NCI-H146 (cell line): Measurements from ENCODE around the gene BRD1.
"Not testable (repeated sequence)": the region's sequence is repeated elsewhere in the genome, so short reads cannot be mapped to it uniquely, and the experiment has no call there.

Source experiments
- DNase-seq: peaks from one replicate; lab custom pipeline; 2025; lab: John Stamatoyannopoulos, UW

BRD1 gene

DNA sequence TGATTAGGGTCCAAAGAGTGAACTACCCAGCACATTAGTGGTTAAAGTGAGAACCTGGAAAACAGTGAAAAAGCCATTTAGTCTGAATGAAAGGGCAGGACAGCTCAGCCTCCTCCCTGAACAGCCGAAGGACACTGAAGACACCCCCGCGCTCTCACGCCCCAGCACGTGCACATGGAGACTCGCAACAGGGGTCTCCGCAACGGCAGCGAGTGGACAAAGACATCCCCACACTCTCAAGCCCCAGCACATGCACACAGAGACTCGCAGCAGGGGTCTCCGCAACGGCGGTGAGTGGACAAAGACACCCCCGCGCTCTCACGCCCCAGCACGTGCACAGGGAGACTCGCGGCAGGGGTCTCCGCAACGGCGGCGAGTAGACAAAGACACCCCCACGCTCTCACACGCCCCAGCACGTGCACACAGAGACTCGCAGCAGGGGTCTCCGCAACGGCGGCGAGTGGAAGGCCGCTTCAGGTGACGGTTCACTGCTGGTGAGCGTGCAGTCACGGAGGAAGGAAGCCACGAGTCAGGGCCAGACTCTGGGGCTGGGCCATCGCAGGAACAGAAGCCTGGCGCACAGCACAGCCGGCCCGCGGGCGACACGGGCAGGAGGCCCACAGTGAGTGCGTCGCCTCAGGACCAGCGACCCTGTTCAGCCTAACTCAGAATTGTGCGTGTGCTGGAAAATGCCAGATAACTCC is 43.6 kb downstream of the BRD1 start:
- no peak for DNase-seq

DNA sequence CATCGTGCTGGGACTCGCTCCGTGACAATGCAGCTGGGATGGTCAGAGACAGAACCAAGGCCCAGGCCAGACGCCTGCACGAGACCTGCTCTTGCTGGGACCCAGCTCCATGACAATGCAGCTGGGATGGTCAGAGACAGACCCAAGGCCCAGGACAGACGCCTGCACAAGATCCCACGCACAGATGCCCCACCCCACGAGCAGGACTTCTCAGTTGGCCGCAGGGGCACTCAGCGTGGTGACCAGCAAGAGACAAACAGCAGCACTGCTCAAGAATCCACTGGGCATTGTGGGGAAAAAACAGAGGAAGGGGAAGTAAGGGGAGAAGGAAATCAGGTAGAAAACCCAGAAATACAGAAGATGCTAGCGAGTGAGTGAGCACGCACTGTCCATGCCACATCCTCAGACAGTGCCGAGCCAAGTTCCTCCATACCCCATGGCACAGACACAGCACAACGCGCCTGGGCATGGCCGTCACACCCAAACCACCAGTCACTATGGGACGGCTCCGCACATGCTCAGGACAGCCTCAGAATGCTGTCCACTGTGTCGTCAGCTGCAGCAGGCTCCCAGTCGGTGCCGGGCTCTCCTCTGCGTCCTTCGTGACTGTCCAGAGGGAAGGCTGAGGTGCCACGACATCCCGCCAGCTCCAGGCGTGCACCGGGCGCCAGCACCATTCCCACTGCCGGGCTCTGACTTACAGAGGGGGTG is 44.5 kb downstream of the BRD1 start:
- no peak for DNase-seq

- not testable (repeated sequence) for DNase-seq
Measured at GRCh38 chr22:49781886-49782285, 45.8 kb downstream of the BRD1 start.

DNA sequence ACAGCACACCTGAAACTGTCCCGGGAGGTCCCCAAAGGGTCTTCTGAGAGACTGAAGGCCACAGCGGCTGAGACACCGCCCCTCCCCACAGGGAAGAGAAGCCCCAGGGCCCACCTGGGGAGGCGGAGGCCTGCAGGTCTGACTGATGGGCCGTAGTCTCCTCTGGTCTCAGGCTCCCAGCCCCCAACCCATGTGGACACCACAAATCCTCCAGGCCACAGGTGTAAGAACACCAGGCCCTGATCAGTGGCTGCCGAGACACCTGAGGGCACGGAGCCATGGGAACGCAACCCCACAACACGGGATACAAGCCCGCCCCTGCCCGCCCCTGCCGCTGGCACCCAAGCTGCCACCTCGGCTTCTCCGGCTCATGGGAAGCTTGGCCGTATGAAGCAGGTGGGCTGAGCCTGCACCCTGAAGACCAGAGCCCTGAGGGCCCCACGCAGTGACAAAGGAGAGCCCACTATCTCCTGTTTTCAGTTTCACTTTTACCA is 46.3 kb downstream of the BRD1 start:
- DNase-seq, result no peak

DNA sequence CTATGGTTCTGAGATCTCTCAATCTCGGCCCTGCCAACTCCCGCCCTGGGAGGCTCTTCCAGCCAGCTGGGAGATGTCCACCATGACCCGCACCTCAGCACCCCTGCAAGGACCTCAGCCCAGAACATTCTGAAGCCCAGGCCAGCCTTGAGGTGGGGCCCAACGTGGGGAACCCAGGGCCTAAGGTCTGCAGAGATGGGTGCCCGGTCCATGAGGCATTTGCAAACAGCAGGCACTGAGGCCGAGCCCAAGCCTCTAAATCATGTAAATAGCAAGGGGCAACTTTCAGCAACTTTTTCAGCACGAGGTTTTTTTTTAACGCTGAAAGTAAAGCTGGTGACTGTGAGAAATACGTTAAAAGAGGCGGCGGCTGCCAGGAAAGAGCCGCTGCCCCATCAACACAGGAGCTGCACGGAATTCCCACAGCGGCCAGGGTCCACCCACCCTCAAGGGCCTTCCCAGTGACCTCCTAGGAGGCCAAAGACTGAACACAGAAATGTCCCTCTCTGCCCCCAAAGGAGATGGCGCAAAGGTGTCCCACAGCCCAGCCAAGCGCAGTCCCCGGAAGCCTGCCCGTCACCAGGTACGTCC is 46.9 kb downstream of the BRD1 start:
- DNase-seq, result no peak

GRCh38 chr22:49779853-49780697 is 47.6 kb downstream of the BRD1 start:
- DNase-seq, result no peak

DNA sequence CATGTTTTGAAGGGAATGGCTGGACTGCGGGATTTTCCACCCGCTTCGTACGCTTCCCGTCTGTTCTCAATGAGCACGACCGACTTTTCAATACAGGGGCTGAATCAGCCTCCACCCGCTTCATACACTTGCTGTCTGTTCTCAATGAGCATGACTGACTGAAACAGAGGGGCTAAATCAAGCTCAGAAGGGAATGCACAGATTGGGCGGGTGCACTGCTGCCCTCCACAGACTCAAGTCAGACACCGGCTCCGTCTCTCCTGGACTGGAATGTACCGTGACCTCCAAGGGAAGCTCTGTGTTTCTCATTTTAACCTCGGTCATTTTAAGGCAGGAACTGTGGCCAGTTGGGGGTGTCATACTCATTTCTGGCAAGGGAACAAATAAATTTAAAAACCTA is 48.5 kb downstream of the BRD1 start:
- no peak for DNase-seq

- no peak for DNase-seq
Measured at GRCh38 chr22:49777569-49778249, 50.0 kb downstream of the BRD1 start.

GRCh38 chr22:49776891-49777290 is 50.8 kb downstream of the BRD1 start:
- no peak for DNase-seq

- DNase-seq, result no peak
Measured at GRCh38 chr22:49775867-49776511, 51.7 kb downstream of the BRD1 start.

GRCh38 chr22:49775191-49775866 is 52.3 kb downstream of the BRD1 start:
- no peak for DNase-seq

DNA sequence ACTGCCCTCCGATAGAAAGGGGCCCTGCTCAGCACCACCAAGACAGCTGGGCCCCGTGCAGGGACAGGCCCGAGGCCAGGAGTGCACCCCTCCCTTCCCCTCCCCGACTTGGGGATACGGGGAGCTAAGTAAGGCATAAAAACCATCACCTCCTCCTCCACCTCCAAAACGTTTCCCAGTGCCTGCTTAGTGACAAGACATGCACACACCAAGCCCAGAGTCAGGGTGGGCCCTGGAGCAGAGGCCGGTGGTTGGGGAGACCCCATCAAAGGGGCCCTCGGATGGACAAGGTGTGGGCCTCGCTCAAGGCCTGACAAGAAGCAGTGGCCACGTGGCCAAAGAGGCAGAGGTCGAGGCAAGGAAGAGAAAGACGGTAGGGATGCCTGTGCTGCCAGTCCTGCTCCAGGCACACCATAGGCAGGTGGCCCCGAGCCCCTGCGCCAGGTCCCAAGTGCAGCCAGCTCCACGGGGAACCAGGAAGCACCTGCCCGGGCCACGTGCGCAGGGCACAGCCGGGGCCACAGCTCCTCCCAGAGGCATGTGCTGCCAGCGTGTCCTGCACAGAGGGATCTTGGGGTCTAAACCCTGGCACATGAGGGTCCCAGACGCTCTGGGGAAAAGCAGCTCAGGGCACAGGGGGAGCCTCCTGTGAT is 53.0 kb downstream of the BRD1 start:
- no peak for DNase-seq

DNA sequence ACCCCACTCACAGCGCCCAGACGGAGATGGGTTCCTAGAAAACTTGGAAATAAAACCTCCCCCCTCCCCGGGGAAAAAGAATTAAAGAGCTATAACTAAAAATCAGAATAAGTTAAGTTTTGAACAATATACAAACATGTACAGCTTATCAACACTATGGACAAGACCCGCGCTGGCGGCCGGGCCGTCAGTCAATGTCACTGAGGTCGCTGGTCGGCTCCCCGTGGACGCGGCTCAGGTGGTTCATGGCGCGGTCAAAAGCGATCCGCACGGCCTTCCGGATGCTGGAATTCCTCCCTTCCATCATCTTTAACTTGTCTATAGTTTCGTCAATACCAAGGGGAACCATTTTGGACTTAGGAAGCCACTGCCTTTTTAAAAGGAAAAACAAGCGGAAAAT is 53.6 kb downstream of the BRD1 start:
- no peak for DNase-seq

DNA sequence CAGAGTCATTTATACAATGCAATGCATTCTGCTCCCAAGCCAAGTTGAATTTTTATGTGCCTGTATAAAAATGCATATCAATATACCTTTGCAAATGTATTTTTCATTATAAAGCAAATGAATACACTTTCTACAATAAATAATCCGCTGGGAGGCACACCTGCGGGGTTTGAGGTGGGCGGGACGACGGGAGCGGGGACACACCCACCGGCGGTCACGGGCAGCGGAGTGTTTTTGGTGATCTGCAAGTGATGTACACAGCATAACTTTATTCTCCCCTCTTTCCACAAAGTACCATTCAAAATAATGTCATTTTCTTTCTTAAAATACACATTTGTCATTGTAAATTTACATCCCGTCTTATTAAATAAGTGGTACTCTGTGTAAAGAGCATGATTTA is 54.1 kb downstream of the BRD1 start:
- DNase-seq, result no peak

- DNase-seq, result no peak
Measured at GRCh38 chr22:49772692-49773091, 55.0 kb downstream of the BRD1 start.

DNA sequence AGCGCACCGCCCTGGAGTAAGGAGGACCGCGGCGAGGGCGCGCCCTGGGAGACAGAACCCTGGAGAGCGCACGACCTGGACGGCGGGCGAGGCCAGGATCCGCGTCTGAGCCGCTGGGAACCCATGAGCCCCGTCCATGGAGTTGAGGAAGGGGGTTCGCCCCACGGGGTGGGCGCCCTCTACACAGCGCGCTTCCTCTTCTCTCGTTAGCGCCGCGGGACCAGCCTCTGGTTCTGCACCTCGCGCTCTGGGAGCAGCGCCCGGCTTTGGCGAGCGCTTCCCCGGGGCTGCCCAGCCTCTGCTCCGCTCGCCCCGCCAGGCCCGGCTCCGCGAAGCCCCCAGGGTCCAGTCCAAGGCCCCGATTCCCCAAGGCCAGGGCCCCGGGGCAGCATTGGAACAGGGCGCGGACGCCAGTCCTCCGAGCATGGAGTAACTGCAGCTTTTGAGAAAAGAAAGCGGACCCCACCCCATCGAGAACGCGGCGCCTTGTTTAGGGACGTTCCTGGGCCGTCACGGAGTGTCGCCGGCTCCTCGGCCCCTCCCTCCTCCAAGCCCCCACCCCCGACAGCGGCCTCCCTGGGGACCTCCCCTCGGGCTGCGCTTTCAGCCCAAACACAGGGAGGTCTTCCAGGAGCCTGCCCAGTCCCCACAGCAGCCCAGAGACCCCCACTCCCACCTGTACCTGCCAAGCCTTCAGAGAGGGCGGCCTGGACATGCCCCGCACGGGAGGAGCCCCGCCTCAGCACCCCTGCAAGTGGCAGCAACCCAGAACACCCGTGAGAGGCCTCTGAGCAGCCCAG is 56.2 kb downstream of the BRD1 start:
- no peak for DNase-seq

DNA sequence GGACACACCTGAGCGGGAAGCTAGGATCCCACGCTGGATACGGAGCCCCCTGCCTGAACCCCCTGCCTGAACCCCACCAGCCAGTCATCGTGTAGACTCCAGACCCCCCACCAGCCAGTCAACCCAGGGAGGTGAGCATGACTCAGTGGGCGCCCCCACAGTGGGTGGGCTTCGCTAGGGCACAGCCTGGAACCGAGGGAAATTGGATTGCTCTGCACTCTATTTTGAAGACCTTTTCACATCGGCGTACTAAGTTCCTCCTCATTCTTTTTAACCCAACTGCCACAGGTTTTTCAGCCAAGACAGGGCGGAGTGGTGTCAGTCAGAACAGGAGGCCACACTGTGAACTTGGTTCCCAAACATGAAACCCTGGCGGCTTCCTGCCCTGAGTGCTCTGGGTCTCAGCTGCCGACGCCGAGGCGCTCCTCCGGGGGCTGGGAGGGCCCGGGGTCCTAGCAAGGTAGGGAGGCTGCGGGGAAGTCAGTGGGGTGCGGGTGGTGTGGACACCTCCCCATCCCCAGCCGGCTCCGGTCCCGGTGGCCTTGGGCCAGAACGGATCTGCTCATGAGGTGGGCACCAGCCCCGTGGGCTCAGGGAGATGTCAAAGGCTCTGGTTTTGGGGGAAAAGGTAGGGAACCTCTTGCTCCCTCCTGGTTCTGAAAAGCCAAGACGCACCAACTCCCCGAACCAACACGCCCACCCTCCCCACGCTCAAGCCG is 57.0 kb downstream of the BRD1 start:
- no peak for DNase-seq

GRCh38 chr22:49769691-49770546 is 57.8 kb downstream of the BRD1 start:
- no peak for DNase-seq
